NCI-H524 treated with DMSO at 0.1 percent for 48 hours (cell line): ENCODE data around the gene FRZB.
"Not testable (repeated sequence)": the region's sequence is repeated elsewhere in the genome, so short reads cannot be mapped to it uniquely, and the experiment has no call there.

Experiments used
- DNase-seq: peaks from one replicate; lab custom pipeline; 2025; lab: John Stamatoyannopoulos, UW

Gene FRZB, protein sequence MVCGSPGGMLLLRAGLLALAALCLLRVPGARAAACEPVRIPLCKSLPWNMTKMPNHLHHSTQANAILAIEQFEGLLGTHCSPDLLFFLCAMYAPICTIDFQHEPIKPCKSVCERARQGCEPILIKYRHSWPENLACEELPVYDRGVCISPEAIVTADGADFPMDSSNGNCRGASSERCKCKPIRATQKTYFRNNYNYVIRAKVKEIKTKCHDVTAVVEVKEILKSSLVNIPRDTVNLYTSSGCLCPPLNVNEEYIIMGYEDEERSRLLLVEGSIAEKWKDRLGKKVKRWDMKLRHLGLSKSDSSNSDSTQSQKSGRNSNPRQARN

DNA sequence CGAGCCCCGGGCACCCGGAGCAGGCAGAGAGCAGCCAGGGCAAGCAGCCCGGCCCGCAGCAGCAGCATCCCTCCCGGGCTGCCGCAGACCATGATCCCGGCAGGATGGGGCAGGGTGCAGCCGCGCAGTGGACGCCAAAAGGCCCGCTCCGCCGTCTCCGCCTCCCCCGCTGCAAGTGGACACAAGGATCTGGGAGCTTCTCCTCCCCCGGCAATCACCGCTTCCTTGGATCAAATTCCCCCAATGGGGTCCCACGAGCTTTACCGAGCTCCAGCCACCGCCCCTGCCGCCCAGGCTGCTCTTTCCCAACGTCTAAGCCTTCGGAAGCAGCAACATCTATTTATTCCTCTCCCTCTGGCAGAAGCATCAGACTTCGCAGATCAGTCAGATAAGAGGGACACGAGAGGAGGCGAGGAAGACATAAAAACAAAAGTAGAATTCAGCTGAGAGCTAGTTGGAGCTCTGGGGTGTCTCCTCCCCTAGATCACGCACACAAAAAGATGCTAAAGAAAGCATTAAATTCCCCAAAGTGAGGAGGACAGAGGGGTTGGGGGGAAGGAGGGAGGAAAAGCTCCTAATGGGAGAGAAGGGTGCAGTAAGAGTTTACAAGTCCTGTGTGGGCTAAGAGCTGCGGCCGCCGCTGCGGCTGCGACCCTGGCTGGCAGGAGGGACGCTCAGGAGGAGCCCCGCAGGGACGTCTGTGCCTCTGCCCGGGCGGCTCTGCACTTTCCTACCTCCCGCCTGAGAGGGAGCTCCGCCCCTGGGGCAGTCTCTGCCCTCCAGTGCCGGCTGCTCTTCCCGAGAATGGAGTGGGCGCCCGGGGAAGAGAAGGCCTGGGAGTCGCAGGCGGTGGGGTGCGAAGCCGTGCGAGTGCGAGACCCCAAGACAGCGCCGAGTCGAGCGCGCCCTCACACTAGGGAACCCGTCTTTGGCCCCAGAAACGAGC is at the start of gene FRZB:
Gene FRZB, minus strand, starts transcription at position 177 of the 946 bp plus-strand sequence. Its CDS starts 85 bp downstream, at position 92.
- no peak for DNase-seq

GRCh38 chr2:182915369-182916326 is 49.2 kb upstream of the FRZB start:
- DNase-seq: peak; percentile 80

- DNase-seq: no peak
Measured at GRCh38 chr2:182914852-182915251, 48.4 kb upstream of the FRZB start.

GRCh38 chr2:182913064-182913463 is 46.6 kb upstream of the FRZB start:
- DNase-seq: no peak

DNA sequence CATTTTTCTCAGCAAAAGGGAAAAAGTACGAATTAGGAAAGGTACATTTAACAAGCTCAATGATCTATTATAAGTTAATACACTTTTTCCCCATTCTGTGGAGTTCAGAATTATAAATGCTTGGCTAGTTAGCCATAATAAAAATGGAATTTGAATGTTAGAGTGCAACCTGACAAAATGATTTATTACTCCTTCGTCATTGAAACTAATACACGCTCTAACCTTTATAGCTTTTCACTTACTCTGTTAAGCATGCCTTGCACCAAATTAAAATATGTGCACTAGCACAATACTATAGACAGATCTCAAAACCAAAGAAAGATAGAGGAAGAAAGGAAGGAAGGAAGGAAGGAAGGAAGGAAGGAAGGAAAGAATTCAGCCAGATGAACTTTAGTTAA is 46.1 kb upstream of the FRZB start:
- no peak for DNase-seq

GRCh38 chr2:182911813-182912517 is 45.5 kb upstream of the FRZB start:
- no peak for DNase-seq

GRCh38 chr2:182910965-182911364 is 44.5 kb upstream of the FRZB start:
- no peak for DNase-seq

- DNase-seq: no peak
Measured at GRCh38 chr2:182907081-182907830, 40.8 kb upstream of the FRZB start.

DNA sequence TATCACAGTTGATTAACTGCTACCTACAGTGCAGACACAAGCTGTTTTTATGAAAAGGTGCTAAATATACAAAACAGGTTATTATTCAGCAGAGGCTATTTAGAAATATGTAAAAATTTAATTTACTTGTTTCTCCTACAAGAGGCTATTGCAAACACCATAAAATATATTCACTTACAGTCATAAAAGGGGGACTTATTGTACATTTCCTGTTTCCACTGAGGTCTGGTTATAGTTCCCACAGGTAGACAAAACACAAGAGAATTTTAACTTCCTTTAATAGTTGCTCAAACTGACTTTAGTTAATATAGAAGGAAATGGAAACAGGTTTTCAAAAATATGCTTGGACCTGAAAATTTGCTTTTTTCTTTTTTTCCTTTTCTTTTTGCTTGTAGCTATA is 40.0 kb upstream of the FRZB start:
- DNase-seq: no peak

DNA sequence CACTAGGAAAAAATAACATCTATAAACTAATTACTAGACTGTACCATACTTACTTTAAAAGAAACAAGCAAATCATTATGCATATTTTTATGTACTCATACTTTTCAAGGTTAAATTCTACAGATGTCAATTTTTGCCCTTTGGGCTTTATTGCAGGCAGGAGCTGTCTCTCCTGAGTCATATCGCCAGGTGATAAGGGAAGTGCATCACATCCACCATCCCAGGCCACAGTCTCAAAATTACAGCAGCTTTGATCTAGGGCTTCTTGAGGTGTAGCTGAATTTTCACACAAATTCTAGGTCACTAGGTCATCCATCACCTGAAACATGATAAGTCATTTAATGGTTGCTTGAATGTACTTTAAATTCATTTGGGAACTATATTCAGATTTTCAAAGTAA is 38.4 kb upstream of the FRZB start:
- DNase-seq: no peak

- DNase-seq: no peak
Measured at GRCh38 chr2:182903566-182903965, 37.1 kb upstream of the FRZB start.

DNA sequence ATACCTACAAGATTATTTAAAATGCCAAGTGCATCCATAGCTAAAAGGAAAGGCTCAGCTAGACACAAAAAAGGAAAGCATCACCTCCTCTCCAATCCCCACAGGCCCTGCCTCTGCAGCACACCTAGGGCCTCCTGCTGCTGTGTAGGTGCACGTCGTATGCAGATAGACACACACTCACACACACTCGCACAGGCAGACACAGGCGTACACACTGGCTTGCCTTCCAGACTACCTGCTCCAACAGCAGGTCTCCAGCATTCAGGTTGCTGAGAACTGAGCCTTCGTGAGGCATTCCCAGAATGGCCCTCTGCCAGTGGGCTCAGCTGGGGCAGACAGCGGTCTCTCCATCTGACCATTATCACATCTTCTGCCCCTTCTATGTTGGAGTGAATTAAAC is 35.3 kb upstream of the FRZB start:
- no peak for DNase-seq

DNA sequence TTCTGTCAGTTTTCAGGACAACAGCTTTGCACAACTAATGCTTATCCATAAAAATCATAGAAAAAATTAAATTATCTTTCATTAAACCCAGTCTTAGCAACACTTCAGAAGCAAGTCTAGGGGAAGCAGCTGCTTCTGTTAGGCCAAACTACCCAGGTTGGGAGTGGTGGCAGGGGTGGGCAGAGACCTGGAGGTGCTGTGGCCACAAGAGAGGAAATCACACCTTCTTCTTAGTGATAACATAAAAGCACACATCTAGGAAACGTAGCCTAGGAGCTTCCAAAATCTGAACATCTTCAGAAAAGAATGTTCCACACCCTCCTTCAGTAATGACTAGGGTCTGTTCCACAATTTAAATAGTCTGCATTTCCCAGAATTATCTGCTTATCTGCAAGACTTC is 32.3 kb upstream of the FRZB start:
- no peak for DNase-seq

DNA sequence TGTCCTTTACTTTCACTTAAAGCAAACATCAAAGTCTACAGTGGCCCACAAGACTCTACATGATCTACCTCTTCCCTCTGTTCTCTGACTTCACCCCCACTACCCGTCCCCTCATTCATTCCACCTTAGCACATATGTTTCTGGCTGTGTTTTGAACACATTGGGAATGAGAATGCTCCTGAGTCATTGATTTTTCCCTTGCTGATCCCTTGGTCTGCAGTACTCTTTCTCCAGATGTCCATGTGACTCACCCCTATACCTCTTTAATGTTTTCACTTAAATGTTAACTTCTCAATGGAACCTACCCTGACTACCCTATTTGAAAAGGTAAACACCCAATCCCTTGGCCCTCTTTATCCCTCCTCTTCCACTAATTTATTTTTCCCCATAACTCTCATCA is 30.7 kb upstream of the FRZB start:
- no peak for DNase-seq

GRCh38 chr2:182895798-182896197 is 29.4 kb upstream of the FRZB start:
- DNase-seq: no peak

GRCh38 chr2:182895169-182895568 is 28.7 kb upstream of the FRZB start:
- DNase-seq: no peak

DNA sequence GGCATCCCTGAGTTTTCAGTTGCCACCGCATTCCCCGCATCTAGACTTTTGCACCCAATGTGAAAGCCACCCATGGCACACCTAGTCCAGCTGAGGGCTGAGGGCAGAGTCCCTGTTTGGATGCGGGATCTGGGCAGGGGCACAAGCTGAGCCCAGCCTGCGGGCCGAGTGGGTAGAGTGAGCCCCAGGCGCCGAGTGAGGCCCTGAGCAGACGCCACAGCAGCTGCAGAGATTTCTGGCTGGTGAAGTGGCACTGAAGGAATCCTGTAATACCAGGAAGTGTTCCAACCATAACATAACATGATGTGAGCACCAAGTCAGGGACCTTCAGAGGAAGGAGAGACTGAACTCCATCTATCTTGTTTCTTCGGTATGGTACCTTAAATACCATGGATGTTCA is 27.7 kb upstream of the FRZB start:
- DNase-seq: no peak

- DNase-seq: no peak
Measured at GRCh38 chr2:182893666-182894065, 27.2 kb upstream of the FRZB start.

DNA sequence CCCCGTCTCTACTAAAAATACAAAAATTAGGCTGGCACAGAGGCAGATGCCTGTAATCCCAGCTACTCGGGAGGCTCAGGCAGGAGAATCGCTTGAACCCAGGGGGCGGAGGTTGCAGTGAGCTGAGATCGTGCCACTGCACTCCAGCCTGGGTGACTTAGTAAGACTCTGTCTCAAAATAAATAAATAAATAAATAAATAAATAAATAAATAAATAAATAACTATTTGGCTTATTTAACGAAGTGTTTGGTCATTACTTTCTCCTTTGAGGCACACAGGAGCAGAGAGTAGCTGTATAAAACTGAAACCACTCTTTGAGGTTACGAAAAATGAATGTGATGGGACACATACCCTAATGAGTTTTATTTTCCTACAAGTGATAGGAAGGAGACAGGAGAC is 26.6 kb upstream of the FRZB start:
- not testable (repeated sequence) for DNase-seq

DNA sequence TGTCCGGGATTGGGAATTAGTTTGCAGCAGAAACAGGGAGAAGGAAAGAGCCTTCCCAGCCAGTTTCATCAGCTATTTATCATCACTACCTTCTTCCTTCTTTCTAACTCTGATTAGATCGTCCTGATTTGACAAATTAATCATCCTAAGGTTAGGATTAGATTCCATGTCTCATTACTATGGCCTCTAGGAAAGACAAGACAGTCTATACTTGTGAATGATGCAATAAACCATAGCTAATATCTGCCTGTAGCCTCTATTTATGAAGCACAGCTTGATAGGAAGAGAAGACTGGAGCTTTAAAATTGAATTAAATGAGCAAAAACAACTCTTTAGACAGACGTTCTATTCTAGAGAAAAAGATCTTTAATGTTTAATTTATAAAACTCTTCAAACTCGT is 25.2 kb upstream of the FRZB start:
- no peak for DNase-seq
